HCT116 (cell line): Measurements from ENCODE around the gene CPN2. TPM values are rescaled to one million over a fixed set of nuclear protein-coding genes. Genes with fewer than 3 reads are reported as not detected.

Experiments used
- ATAC-seq: fragments of 200-7000 bp; cut with Tn5 transposase; 2 replicates; pipeline ENCODE4 v1.9.1; 2020; ENCODE audit warnings: mild to moderate bottlenecking, moderate library complexity
- BruUV-seq: library from RNA; stranded (reverse); fragments of 400-500 nt; replicated peaks from 2 replicates; lab custom pipeline; 2021; lab: Mats Ljungman, UMichigan
- CTCF ChIA-PET: fragments of 300-600 bp; sonication (Branson Sonifier 250); formaldehyde crosslinking; loops from one replicate; lab custom pipeline; 2021; ENCODE audit warnings: antibody characterized with exemption; lab: Charles Lee
- POLR2A ChIA-PET: fragments of 300-600, 350-600 bp; sonication (Branson Sonifier 250); formaldehyde crosslinking; loops from one replicate; lab custom pipeline; 2021; ENCODE audit warnings: antibody characterized with exemption; lab: Charles Lee
- RAD21 ChIA-PET, 2 experiments: fragments of 300-600 bp; sonication (Branson Sonifier 250); formaldehyde crosslinking; loops; one replicate each; lab custom pipeline; 2023; ENCODE audit warnings: low total read pairs in 2 of 2; ENCODE audit not compliant: uncharacterized antibody in 2 of 2, unreplicated experiment in 2 of 2, low non-redundant PET in 1 of 2; lab: Charles Lee
- DNase-seq: peaks from one replicate; pipeline ENCODE4 v3.0.0-alpha.2; 2010; ENCODE audit warnings: low read depth, low spot score
- H2AFZ ChIP-seq: fragments of 200-600 bp; shearing (Covaris generic), sonication (generic); 2 replicates; pipeline ENCODE4 v1.6.1; 2017; ENCODE audit warnings: low read depth, mixed run types, mixed read lengths, antibody characterized with exemption, low read length; ENCODE audit not compliant: poor library complexity, severe bottlenecking
- H3K27ac ChIP-seq: 2 replicates; pipeline ENCODE4 v1.5.1; 2012; ENCODE audit warnings: low read depth, low read length
- H3K27me3 ChIP-seq: fragments of 200-600 bp; sonication (generic); 2 replicates; pipeline ENCODE4 v1.6.1; 2016; ENCODE audit warnings: mixed run types, low read length, mixed read lengths; ENCODE audit not compliant: insufficient read depth
- H3K36me3 ChIP-seq, 2 experiments: fragments of 200-500 bp in 1 of 2; fragments of 200-600 bp in 1 of 2; sonication (Bioruptor generic) in 1 of 2; sonication (generic) in 1 of 2; 2 replicates each; pipeline versions ENCODE4 v1.5.1 to v1.6.1; 2014 to 2016; ENCODE audit warnings: low read length in 2 of 2, inconsistent platforms in 1 of 2, mixed read lengths in 1 of 2, mixed run types in 1 of 2; ENCODE audit not compliant: insufficient read depth in 2 of 2, control insufficient read depth in 1 of 2
- H3K4me1 ChIP-seq, 2 experiments: fragments of 200-600 bp in 1 of 2; sonication (generic) in 1 of 2; 2 replicates each; pipeline versions ENCODE4 v1.5.1 to v1.6.1; 2012 to 2017; ENCODE audit warnings: low read length in 2 of 2, inconsistent platforms in 1 of 2, mild to moderate bottlenecking in 1 of 2, mixed read lengths in 1 of 2, mixed run types in 1 of 2, moderate library complexity in 1 of 2; ENCODE audit not compliant: insufficient read depth in 2 of 2, control insufficient read depth in 1 of 2
- H3K4me2 ChIP-seq: fragments of 200-600 bp; sonication (generic); 2 replicates; pipeline ENCODE4 v1.6.1; 2017; ENCODE audit warnings: mixed run types, low read length, mixed read lengths
- H3K4me3 ChIP-seq, 2 experiments: fragments of 200-600 bp in 1 of 2; sonication (generic) in 1 of 2; replicated peaks in 1 of 2; 2 replicates each; pipeline ENCODE4 v1.5.1; 2011 to 2016; ENCODE audit warnings: low read length in 2 of 2, control low read depth in 1 of 2, low read depth in 1 of 2, mild to moderate bottlenecking in 1 of 2, mixed read lengths in 1 of 2, mixed run types in 1 of 2
- H3K79me2 ChIP-seq: fragments of 200-600 bp; sonication (generic); 2 replicates; pipeline ENCODE4 v1.6.1; 2017; ENCODE audit warnings: mild to moderate bottlenecking, mixed run types, low read length, moderate library complexity, mixed read lengths; ENCODE audit not compliant: insufficient read depth
- H3K9ac ChIP-seq: fragments of 200-600 bp; sonication (generic); 2 replicates; pipeline ENCODE4 v1.6.1; 2016; ENCODE audit warnings: low read length, mixed read lengths
- H3K9me2 ChIP-seq: fragments of 200-600 bp; sonication (generic), shearing (Covaris generic); 2 replicates; pipeline ENCODE4 v1.6.1; 2017; ENCODE audit warnings: mixed run types, mild to moderate bottlenecking, moderate library complexity; ENCODE audit not compliant: insufficient read depth
- H3K9me3 ChIP-seq, 2 experiments: fragments of 200-500 bp in 1 of 2; fragments of 200-600 bp in 1 of 2; sonication (Bioruptor generic) in 1 of 2; sonication (generic) in 1 of 2; 2 replicates each; pipeline ENCODE4 v1.6.1; 2014 to 2017; ENCODE audit warnings: low read length in 2 of 2, mixed read lengths in 2 of 2, inconsistent platforms in 1 of 2, low read depth in 1 of 2, mild to moderate bottlenecking in 1 of 2, mixed run types in 1 of 2, moderate library complexity in 1 of 2; ENCODE audit not compliant: control insufficient read depth in 1 of 2, insufficient read depth in 1 of 2
- H4K20me1 ChIP-seq: fragments of 200-600 bp; sonication (generic), shearing (Covaris generic); 2 replicates; pipeline ENCODE4 v1.6.1; 2017; ENCODE audit warnings: mixed run types, mild to moderate bottlenecking, moderate library complexity; ENCODE audit not compliant: insufficient read depth
- CBX3 ChIP-seq: IDR thresholded peaks from 2 replicates; pipeline ENCODE4 v1.6.1; 2012; ENCODE audit warnings: low read depth
- CEBPB ChIP-seq: IDR thresholded peaks from 2 replicates; pipeline ENCODE4 v1.6.1; 2012; ENCODE audit warnings: low read depth
- EGR1 ChIP-seq: IDR thresholded peaks from 2 replicates; pipeline ENCODE4 v1.6.1; 2012; ENCODE audit warnings: low read depth
- ELF1 ChIP-seq: IDR thresholded peaks from 2 replicates; pipeline ENCODE4 v1.6.1; 2012; ENCODE audit warnings: low read depth, borderline replicate concordance
- EZH2 ChIP-seq: fragments of 200-600 bp; sonication (generic); IDR thresholded peaks from 2 replicates; pipeline ENCODE4 v1.6.1; 2017; ENCODE audit warnings: antibody characterized with exemption, mixed run types
- FOSL1 ChIP-seq: IDR thresholded peaks from 2 replicates; pipeline ENCODE4 v1.6.1; 2012; ENCODE audit warnings: low read depth
- JUND ChIP-seq: IDR thresholded peaks from 2 replicates; pipeline ENCODE4 v1.6.1; 2012
- POLR2A ChIP-seq: IDR thresholded peaks from 2 replicates; pipeline ENCODE4 v1.7.0; 2011; ENCODE audit warnings: borderline replicate concordance; ENCODE audit not compliant: insufficient read depth, insufficient read length; ENCODE audit errors: extremely low read depth
- RAD21 ChIP-seq: IDR thresholded peaks from 2 replicates; pipeline ENCODE4 v1.6.1; 2012; ENCODE audit warnings: low read depth, mild to moderate bottlenecking
- SIN3A ChIP-seq: IDR thresholded peaks from 2 replicates; pipeline ENCODE4 v1.6.1; 2012; ENCODE audit warnings: low read depth
- SP1 ChIP-seq: IDR thresholded peaks from 2 replicates; pipeline ENCODE4 v1.6.1; 2012; ENCODE audit warnings: low read depth
- SRF ChIP-seq: IDR thresholded peaks from 2 replicates; pipeline ENCODE4 v1.6.1; 2012; ENCODE audit warnings: low read depth
- YY1 ChIP-seq: IDR thresholded peaks from 2 replicates; pipeline ENCODE4 v1.6.1; 2011; ENCODE audit warnings: low read length, low read depth, moderate library complexity, mild to moderate bottlenecking; ENCODE audit not compliant: insufficient replicate concordance; ENCODE audit errors: extremely low read depth
- intact Hi-C: fragments of 100-400 bp; cut with micrococcal nuclease; formaldehyde crosslinking; loops from 2 replicates; pipeline ENCODE4 v1.10.0; 2022
- total RNA-seq: library from RNA; stranded (reverse); gene quantifications from one replicate; pipeline ENCODE4 v1.2.1, GENCODE V29; 2021; ENCODE audit not compliant: unreplicated experiment
- TF ChIP-seq, protein P1 (sequence below): IDR thresholded peaks from 2 replicates; pipeline ENCODE4 v1.6.1; 2012; ENCODE audit warnings: low read depth
- TF ChIP-seq, protein P2 (sequence below): IDR thresholded peaks from 2 replicates; pipeline ENCODE4 v1.6.1; 2012
- TF ChIP-seq, protein P3 (sequence below): IDR thresholded peaks from 2 replicates; pipeline ENCODE4 v1.6.1; 2012

CPN2 gene
- total RNA-seq, 1 experiment from 2014 or later, result not detected

DNA sequence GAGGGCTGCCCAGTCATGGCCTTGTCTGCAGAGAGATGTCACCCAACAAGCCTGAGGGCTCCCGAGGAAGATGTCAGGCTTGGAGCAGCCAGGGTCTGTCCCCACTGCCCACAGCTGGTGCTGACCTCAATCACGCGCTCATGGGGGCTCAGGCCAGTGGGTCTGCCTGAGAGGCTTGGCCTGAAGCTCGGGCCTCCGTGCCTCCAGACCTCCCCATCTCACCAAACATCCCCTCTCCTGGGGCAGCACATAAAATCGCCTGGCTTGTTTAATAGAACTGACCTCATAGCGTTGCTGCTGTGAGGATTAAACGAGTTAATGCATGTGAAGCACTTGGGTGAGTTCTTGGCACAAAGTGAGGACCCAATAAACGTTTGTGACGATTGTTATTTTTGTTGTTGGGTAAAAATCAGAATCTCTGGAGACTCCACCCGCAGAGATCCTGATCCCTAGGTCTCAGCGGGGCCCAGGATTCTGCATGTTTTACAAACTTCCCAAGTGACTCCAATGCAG lies 14.9 kb upstream of the CPN2 start:
- no TSS peak for BruUV-seq
- RAD21 ChIA-PET, result no interaction called here
- CTCF ChIA-PET, result no interaction called here

DNA sequence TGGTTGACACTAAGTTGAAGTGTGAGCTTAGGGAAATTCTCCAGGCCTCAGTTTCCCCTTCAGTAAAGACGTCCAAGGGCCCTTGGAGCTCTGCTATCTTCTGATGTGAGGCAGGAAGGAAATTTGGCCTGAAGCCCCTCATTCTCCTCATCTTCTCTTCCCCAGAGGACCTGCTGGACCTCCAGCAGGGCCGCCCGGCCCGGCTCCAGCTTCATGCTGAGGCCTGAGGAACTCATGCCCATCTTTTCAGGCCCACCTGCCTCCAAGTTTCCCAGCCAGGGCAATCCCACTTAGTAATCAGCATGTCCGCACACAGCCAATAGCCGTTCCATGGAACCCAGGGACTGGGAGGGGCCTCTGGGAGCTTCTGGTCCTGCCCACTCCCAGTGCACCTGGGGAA lies 14.4 kb upstream of the CPN2 start:
- ATAC-seq, result no peak
- Histone ChIP-seq H3K4me3 (no peak overlapping the region), H3K9me2 (no peaks in the 10 kb centered on the region), H2AFZ (no peak overlapping the region), H3K9me3 (no peaks in the 10 kb centered on the region), H3K36me3 (no peaks in the 10 kb centered on the region), H3K27me3 (peaks cover 4% of the 10 kb centered on the region; the same call in 1 of the 2 replicates), H3K79me2 (no peaks in the 10 kb centered on the region), H3K27ac (no peak overlapping the region), H4K20me1 (no peaks in the 10 kb centered on the region), H3K4me1 (peaks cover 0 to 8% of the 10 kb centered on the region in 2 experiments; a peak in 1 of 4 replicates), H3K9ac (no peak overlapping the region), H3K4me2 (no peak overlapping the region)
- intact Hi-C loops, result no loop called here
- BruUV-seq, result no TSS peak
- RAD21 ChIA-PET, result no interaction called here
- DNase-seq, result no peak
- POLR2A ChIA-PET, result interaction anchor here (0.7 kb wide), 1 partner anchor 216 kb away, joined by 4 read pairs; no protein-coding TSS in a partner anchor
- CTCF ChIA-PET, result no interaction called here
- TF ChIP-seq FOSL1 (no peak), ELF1 (no peak), SP1 (no peak), EGR1 (no peak), POLR2A (no peak), CBX3 (no peak), CEBPB (no peak), YY1 (no peak), EZH2 (no peak), JUND (no peak), SRF (no peak), SIN3A (no peak), RAD21 (no peak)
- TF ChIP-seq, protein P1, sequence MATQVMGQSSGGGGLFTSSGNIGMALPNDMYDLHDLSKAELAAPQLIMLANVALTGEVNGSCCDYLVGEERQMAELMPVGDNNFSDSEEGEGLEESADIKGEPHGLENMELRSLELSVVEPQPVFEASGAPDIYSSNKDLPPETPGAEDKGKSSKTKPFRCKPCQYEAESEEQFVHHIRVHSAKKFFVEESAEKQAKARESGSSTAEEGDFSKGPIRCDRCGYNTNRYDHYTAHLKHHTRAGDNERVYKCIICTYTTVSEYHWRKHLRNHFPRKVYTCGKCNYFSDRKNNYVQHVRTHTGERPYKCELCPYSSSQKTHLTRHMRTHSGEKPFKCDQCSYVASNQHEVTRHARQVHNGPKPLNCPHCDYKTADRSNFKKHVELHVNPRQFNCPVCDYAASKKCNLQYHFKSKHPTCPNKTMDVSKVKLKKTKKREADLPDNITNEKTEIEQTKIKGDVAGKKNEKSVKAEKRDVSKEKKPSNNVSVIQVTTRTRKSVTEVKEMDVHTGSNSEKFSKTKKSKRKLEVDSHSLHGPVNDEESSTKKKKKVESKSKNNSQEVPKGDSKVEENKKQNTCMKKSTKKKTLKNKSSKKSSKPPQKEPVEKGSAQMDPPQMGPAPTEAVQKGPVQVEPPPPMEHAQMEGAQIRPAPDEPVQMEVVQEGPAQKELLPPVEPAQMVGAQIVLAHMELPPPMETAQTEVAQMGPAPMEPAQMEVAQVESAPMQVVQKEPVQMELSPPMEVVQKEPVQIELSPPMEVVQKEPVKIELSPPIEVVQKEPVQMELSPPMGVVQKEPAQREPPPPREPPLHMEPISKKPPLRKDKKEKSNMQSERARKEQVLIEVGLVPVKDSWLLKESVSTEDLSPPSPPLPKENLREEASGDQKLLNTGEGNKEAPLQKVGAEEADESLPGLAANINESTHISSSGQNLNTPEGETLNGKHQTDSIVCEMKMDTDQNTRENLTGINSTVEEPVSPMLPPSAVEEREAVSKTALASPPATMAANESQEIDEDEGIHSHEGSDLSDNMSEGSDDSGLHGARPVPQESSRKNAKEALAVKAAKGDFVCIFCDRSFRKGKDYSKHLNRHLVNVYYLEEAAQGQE, result no peak
- TF ChIP-seq, protein P2, sequence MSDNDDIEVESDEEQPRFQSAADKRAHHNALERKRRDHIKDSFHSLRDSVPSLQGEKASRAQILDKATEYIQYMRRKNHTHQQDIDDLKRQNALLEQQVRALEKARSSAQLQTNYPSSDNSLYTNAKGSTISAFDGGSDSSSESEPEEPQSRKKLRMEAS, result no peak
- TF ChIP-seq, protein P3, sequence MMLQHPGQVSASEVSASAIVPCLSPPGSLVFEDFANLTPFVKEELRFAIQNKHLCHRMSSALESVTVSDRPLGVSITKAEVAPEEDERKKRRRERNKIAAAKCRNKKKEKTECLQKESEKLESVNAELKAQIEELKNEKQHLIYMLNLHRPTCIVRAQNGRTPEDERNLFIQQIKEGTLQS, result no peak

More for the DNA sequence above, 14.9 kb upstream of the CPN2 start:
- no peaks in the 10 kb centered on the region for H3K9me2 ChIP-seq
- no peak for DNase-seq
- no peak overlapping the region for H3K9ac ChIP-seq
- H3K79me2 ChIP-seq, result no peaks in the 10 kb centered on the region
- no peaks in the 10 kb centered on the region for H3K36me3 ChIP-seq
- intact Hi-C loops, result no loop called here
- POLR2A ChIA-PET, result interaction anchor here (0.7 kb wide), 1 partner anchor 215 kb away, joined by 4 read pairs; no protein-coding TSS in a partner anchor
- no peak for ATAC-seq
- H3K4me3 ChIP-seq, result no peak overlapping the region
- H4K20me1 ChIP-seq, result no peaks in the 10 kb centered on the region
- no peak overlapping the region for H3K4me2 ChIP-seq
- TF ChIP-seq, protein P3, result no peak
- H3K4me1 ChIP-seq, result peaks cover 0 to 8% of the 10 kb centered on the region in 2 experiments; a peak in 1 of 4 replicates
- no peak overlapping the region for H3K27ac ChIP-seq
- H3K9me3 ChIP-seq, result no peaks in the 10 kb centered on the region
- H3K27me3 ChIP-seq, result peaks cover 4% of the 10 kb centered on the region; the same call in 1 of the 2 replicates
- H2AFZ ChIP-seq, result no peak overlapping the region
